GM10266 (cell line): Measurements from ENCODE around the gene SLC38A3.
"Not testable (repeated sequence)": the region's sequence is repeated elsewhere in the genome, so short reads cannot be mapped to it uniquely, and the experiment has no call there.

Experiments
- DNase-seq: peaks from one replicate; pipeline ENCODE4 v3.0.0; 2012; ENCODE audit errors: extremely low spot score
- CTCF ChIP-seq: IDR thresholded peaks from 2 replicates; pipeline ENCODE4 v1.5.1; 2012; ENCODE audit warnings: mild to moderate bottlenecking, low read depth; ENCODE audit not compliant: control insufficient read depth, insufficient read depth; ENCODE audit errors: missing control alignments

The SLC38A3 gene

GRCh38 chr3:50261505-50261904 lies 56.4 kb downstream of the SLC38A3 start:
- no peak for TF ChIP-seq CTCF

GRCh38 chr3:50262200-50262599 lies 57.1 kb downstream of the SLC38A3 start:
- not testable (repeated sequence) for DNase-seq

More at GRCh38 chr3:50261505-50261904, 56.4 kb downstream of the SLC38A3 start:
- DNase-seq = peak; percentile 42

- no peak for DNase-seq
- TF ChIP-seq CTCF = no peak
Observed at GRCh38 chr3:50262778-50263177, 57.7 kb downstream of the SLC38A3 start.

- DNase-seq = no peak
- TF ChIP-seq CTCF = no peak
Observed at GRCh38 chr3:50263478-50264382, 58.7 kb downstream of the SLC38A3 start.

- TF ChIP-seq CTCF = no peak
- DNase-seq = no peak
Observed at GRCh38 chr3:50264383-50264963, 59.4 kb downstream of the SLC38A3 start.

- TF ChIP-seq CTCF = no peak
- no peak for DNase-seq
Observed at GRCh38 chr3:50264964-50265485, 60.0 kb downstream of the SLC38A3 start.

GRCh38 chr3:50265571-50265970 lies 60.5 kb downstream of the SLC38A3 start:
- DNase-seq = peak; percentile 24
- TF ChIP-seq CTCF = no peak
